GM12878 (cell line): ENCODE data around the gene GCNT2. TPM values are rescaled to one million over a fixed set of nuclear protein-coding genes. Genes with fewer than 3 reads are reported as not detected.

Experiments used
- ATAC-seq: fragments of 200-7000 bp; cut with Tn5 transposase; 3 replicates; pipeline ENCODE4 v1.9.1; 2020; ENCODE audit warnings: mild to moderate bottlenecking, moderate library complexity
- BruUV-seq: library from RNA; stranded (reverse); fragments of 400-500 nt; replicated peaks from 2 replicates; lab custom pipeline; 2021; lab: Mats Ljungman, UMichigan
- CTCF ChIA-PET: fragments of 300-600 bp; sonication (Branson Sonifier 250); formaldehyde crosslinking; extraction: SDS; loops from one replicate; lab custom pipeline; 2021; ENCODE audit warnings: inconsistent platforms; lab: Yijun Ruan, JAX
- POLR2A ChIA-PET: fragments of 350-600 bp; formaldehyde crosslinking; extraction: SDS; loops from one replicate; lab custom pipeline; 2021; ENCODE audit warnings: inconsistent platforms; lab: Charles Lee
- RAD21 ChIA-PET: fragments of 300-600 bp; sonication (Branson Sonifier 250); formaldehyde crosslinking; loops from one replicate; lab custom pipeline; 2023; ENCODE audit warnings: antibody characterized with exemption; ENCODE audit not compliant: unreplicated experiment; lab: Charles Lee
- SMC1A ChIA-PET: fragments of 300-600 bp; sonication (Branson Sonifier 250); formaldehyde crosslinking; loops from one replicate; lab custom pipeline; 2023; ENCODE audit not compliant: unreplicated experiment, uncharacterized antibody; lab: Charles Lee
- DNase-seq: peaks from one replicate; pipeline ENCODE4 v3.0.0-alpha.2; 2011; ENCODE audit warnings: low read depth, low spot score
- FAIRE-seq: peaks from 3 replicates; lab custom pipeline; 2011; peaks lifted over from hg19 to GRCh38; lab: Jason Lieb, UNC
- H2AFZ ChIP-seq: 2 replicates; pipeline ENCODE4 v1.6.0; 2011; ENCODE audit warnings: low read depth, low read length, control low read depth; ENCODE audit not compliant: control insufficient read depth
- H3K27ac ChIP-seq: 2 replicates; pipeline ENCODE4 v1.5.1; 2011; ENCODE audit warnings: control low read depth; ENCODE audit not compliant: control insufficient read depth, insufficient read depth
- H3K27me3 ChIP-seq, 2 experiments: replicated peaks in 1 of 2; 2 replicates each; pipeline versions ENCODE4 v1.6.0 to v1.6.1; 2011; ENCODE audit warnings: low read length in 1 of 2; ENCODE audit not compliant: control insufficient read depth in 2 of 2, insufficient read depth in 2 of 2
- H3K36me3 ChIP-seq, 2 experiments: 2 replicates each; pipeline ENCODE4 v1.5.1; 2011; ENCODE audit warnings: low read length in 1 of 2; ENCODE audit not compliant: control insufficient read depth in 2 of 2, insufficient read depth in 2 of 2
- H3K4me1 ChIP-seq: 2 replicates; pipeline ENCODE4 v1.6.1; 2011; ENCODE audit warnings: mild to moderate bottlenecking, low read length, moderate library complexity, mixed read lengths; ENCODE audit not compliant: control insufficient read depth, insufficient read depth
- H3K4me2 ChIP-seq: 2 replicates; pipeline ENCODE4 v1.6.0; 2011; ENCODE audit warnings: control low read depth; ENCODE audit not compliant: control insufficient read depth, insufficient read depth
- H3K4me3 ChIP-seq: fragments of 200-600 bp; sonication (generic); 2 replicates; pipeline ENCODE4 v1.5.1; 2016
- H3K79me2 ChIP-seq: 2 replicates; pipeline ENCODE4 v1.6.0; 2011; ENCODE audit warnings: low read length; ENCODE audit not compliant: control insufficient read depth, insufficient read depth
- H3K9ac ChIP-seq: 2 replicates; pipeline ENCODE4 v1.8.0; 2011; ENCODE audit warnings: low read length, control low read depth, mixed read lengths; ENCODE audit not compliant: control insufficient read depth, insufficient read depth
- H3K9me3 ChIP-seq: replicated peaks from 3 replicates; pipeline ENCODE4 v1.5.1; 2011; ENCODE audit warnings: mild to moderate bottlenecking, low read length; ENCODE audit not compliant: control insufficient read depth, insufficient read depth
- H4K20me1 ChIP-seq: 2 replicates; pipeline ENCODE4 v1.6.0; 2011; ENCODE audit not compliant: control insufficient read depth, insufficient read depth
- ASH2L ChIP-seq: fragments of 300-600, 200-600 bp; sonication (generic); IDR thresholded peaks from 2 replicates; pipeline ENCODE4 v1.6.1; 2017; ENCODE audit warnings: low read depth, mild to moderate bottlenecking, borderline replicate concordance
- ATF7 ChIP-seq: fragments of 450-650 bp; IDR thresholded peaks from 2 replicates; pipeline ENCODE4 v1.6.1; 2016; ENCODE audit warnings: low read depth, mild to moderate bottlenecking
- BHLHE40 ChIP-seq, 2 experiments: fragments of 450-650 bp in 1 of 2; IDR thresholded peaks; 2 replicates each; pipeline ENCODE4 v1.6.1; 2011 to 2017; ENCODE audit warnings: low read depth in 2 of 2, borderline replicate concordance in 1 of 2, improper control_type of control experiment in 1 of 2, low read length in 1 of 2, mild to moderate bottlenecking in 1 of 2
- CBX5 ChIP-seq: sonication (generic); IDR thresholded peaks from 2 replicates; pipeline ENCODE4 v1.6.1; 2016; ENCODE audit warnings: low read depth, moderate library complexity, mild to moderate bottlenecking, inconsistent platforms
- MEF2A ChIP-seq: IDR thresholded peaks from 2 replicates; pipeline ENCODE4 v1.6.1; 2011; ENCODE audit warnings: low read depth, mild to moderate bottlenecking, low read length, moderate library complexity; ENCODE audit not compliant: insufficient read depth
- MTA2 ChIP-seq: fragments of 450-650 bp; IDR thresholded peaks from 2 replicates; pipeline ENCODE4 v1.6.1; 2016; ENCODE audit warnings: low read depth, mild to moderate bottlenecking, moderate library complexity
- NFYA ChIP-seq: IDR thresholded peaks from 2 replicates; pipeline ENCODE4 v1.6.1; 2011; ENCODE audit warnings: low read depth, mild to moderate bottlenecking, low read length, improper control_type of control experiment, borderline replicate concordance
- RELA ChIP-seq: fragments of 450-650 bp; IDR thresholded peaks from 2 replicates; pipeline ENCODE4 v1.8.0; 2014; ENCODE audit warnings: borderline replicate concordance; ENCODE audit not compliant: partially characterized antibody
- SIX5 ChIP-seq: IDR thresholded peaks from 2 replicates; pipeline ENCODE4 v1.6.1; 2011; ENCODE audit warnings: mild to moderate bottlenecking, low read depth, low read length, moderate library complexity; ENCODE audit not compliant: severe bottlenecking
- SMC3 ChIP-seq: IDR thresholded peaks from 2 replicates; pipeline ENCODE4 v1.6.1; 2011; ENCODE audit warnings: low read length, improper control_type of control experiment, borderline replicate concordance
- SP1 ChIP-seq: IDR thresholded peaks from one replicate; pipeline ENCODE4 v1.6.1; 2011; ENCODE audit warnings: low read depth, low read length
- TBL1XR1 ChIP-seq: IDR thresholded peaks from 2 replicates; pipeline ENCODE4 v1.6.1; 2012; ENCODE audit warnings: low read depth, low read length, improper control_type of control experiment
- WGBS: methylation state at CpG from one replicate; pipeline ENCODE4 v1.1.6; 2016; ENCODE audit warnings: low lambda C conversion rate; ENCODE audit not compliant: insufficient replicate concordance, insufficient coverage; ENCODE audit errors: missing lambda C conversion rate; 5-methylcytosine and 5-hydroxymethylcytosine counted together
- in situ Hi-C: fragments of 300-500 bp; cut with MboI; formaldehyde crosslinking; loops from 9 replicates; pipeline ENCODE4 v1.14.3; 2018; ENCODE audit warnings: mixed read lengths
- intact Hi-C: fragments of 100-400 bp; cut with micrococcal nuclease; formaldehyde crosslinking; loops from one replicate; pipeline ENCODE4 v1.14.2; 2022; ENCODE audit not compliant: unreplicated experiment
- polyA plus RNA-seq, 11 experiments: library from polyadenylated mRNA; depleted of rRNA in 4 of 11; unstranded in 6 of 11; stranded (reverse) in 5 of 11; fragments of >200 nt; fragmentation: Nextera tagmentation in 4 of 11; fragmentation: Illumina TruSeq in 1 of 11; extraction: Ambion mirVana in 4 of 11; extraction: Trizol in 1 of 11; gene quantifications; 1 replicate in 1 of 11; 2 replicates in 10 of 11; pipeline versions ENCODE4 v1.2.1 to v1.2.3, GENCODE V29; 2011 to 2016; ENCODE audit warnings: inconsistent platforms in 2 of 11, missing spikeins in 2 of 11, low read depth in 1 of 11
- total RNA-seq, 4 experiments: library from RNA; depleted of rRNA in 3 of 4; stranded (reverse); fragments of >200 nt in 3 of 4; fragmentation: Illumina TruSeq in 1 of 4; extraction: Trizol in 1 of 4; gene quantifications; 2 replicates each; pipeline versions ENCODE4 v1.2.1 to v1.2.3, GENCODE V29; 2013 to 2021
- TF ChIP-seq, protein P1 (sequence below): fragments of 150-350 bp; IDR thresholded peaks from 2 replicates; pipeline ENCODE4 v1.6.1; 2014; ENCODE audit warnings: mild to moderate bottlenecking, low read depth, low read length

GCNT2 gene
- total and polyA plus RNA-seq, 10 of the 15 experiments (the other 5 are each of a cell fraction or from before 2014, with no cell fraction given): 5.0 to 21.6 (median 11.9) TPM

DNA sequence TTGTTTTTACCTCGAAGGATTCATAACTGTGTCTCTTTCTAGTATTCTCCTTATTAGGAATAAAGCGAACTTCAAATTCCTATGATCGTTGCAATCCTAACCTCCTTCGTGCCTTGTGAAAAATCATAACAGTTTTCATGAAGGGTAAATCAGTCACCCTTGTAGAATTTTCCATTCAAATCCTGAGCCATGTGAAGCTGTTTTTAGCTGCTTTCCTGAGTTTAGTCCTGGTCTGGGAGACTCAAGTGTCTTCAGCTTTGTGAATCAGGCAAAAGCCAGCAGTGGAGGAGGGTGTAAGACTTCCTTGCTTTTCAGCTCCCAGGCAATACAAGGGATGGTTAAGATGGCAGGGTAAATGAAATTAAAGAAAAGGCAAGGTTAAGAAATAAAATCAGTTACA lies 24.3 kb downstream of the GCNT2 start:
- no peak overlapping the region for H2AFZ ChIP-seq
- H4K20me1 ChIP-seq: no peaks in the 10 kb centered on the region
- no peak for DNase-seq
- 97% methylated on average over 4 of the region's 4 CpGs for WGBS
- no TSS peak for BruUV-seq
- H3K4me3 ChIP-seq: no peak overlapping the region
- ATAC-seq: no peak
- SMC1A ChIA-PET: interaction anchor here (0.6 to 2.4 kb wide), 4 partner anchors 9 to 150 kb away, joined by 3 to 7 read pairs (median 5); no protein-coding TSS in a partner anchor
- H3K9ac ChIP-seq: no peak overlapping the region
- no peaks in the 10 kb centered on the region; a peak in 2 of 4 replicates for H3K36me3 ChIP-seq
- H3K4me2 ChIP-seq: no peak overlapping the region
- H3K27ac ChIP-seq: no peak overlapping the region
- TF ChIP-seq BHLHE40 (IDR thresholded peaks at IDR 0.05; ENCODE audit: borderline replicate concordance in 1 of 2, low read depth in 2 of 2, low read length in 1 of 2) (no peak), MEF2A (no peak)
- TF ChIP-seq, all 136 proteins: peak for 0
- RAD21 ChIA-PET: interaction anchor here (1.5 kb wide), 1 partner anchor 12 kb away, joined by 3 read pairs; no protein-coding TSS in a partner anchor
- POLR2A ChIA-PET: interaction anchor here (1.8 kb wide), 1 partner anchor 9 kb away, joined by 9 read pairs; no protein-coding TSS in a partner anchor
- CTCF ChIA-PET: interaction anchor here (0.5 to 1.9 kb wide), 3 partner anchors 10 to 67 kb away, joined by 3 to 5 read pairs (median 3); no protein-coding TSS in a partner anchor
- in situ Hi-C loops (no loop called here), intact Hi-C loops (no loop called here)
- no peaks in the 10 kb centered on the region; the same call in 2 of the 3 replicates for H3K9me3 ChIP-seq
- peaks cover 42% of the 10 kb centered on the region for H3K79me2 ChIP-seq
- no peak for FAIRE-seq
- no peaks in the 10 kb centered on the region for H3K4me1 ChIP-seq
- H3K27me3 ChIP-seq: no peaks in the 10 kb centered on the region

DNA sequence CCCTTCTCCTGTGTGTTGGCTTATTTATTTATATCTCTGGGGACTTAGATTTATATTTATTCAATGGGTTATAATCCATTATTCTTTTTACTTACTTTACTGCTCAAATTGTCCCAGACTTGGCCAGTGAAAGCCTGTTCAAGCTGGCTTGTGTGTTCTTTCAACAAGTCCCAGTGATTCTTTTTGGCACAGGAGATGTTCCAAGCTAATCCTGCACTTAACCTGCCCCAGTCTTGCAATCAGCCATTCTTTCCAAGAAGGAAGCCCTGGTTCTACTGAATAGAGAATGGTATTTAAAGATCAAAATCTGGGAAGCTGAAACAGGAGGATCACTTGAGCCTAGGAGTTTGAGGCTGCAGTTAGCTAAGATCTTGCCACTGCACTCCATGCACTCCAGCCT lies 26.7 kb downstream of the GCNT2 start:
- no peak for ATAC-seq
- H4K20me1 ChIP-seq: no peaks in the 10 kb centered on the region
- SMC1A ChIA-PET: no interaction called here
- H3K4me2 ChIP-seq: no peak overlapping the region
- H3K4me1 ChIP-seq: no peaks in the 10 kb centered on the region
- H3K27ac ChIP-seq: no peak overlapping the region
- H3K4me3 ChIP-seq: no peak overlapping the region
- no TSS peak for BruUV-seq
- no peaks in the 10 kb centered on the region; a peak in 2 of 4 replicates for H3K36me3 ChIP-seq
- no peaks in the 10 kb centered on the region for H3K9me3 ChIP-seq
- RAD21 ChIA-PET: no interaction called here
- no peak overlapping the region for H3K9ac ChIP-seq
- TF ChIP-seq RELA (no peak), SMC3 (no peak), ASH2L (no peak), ATF7 (no peak), SIX5 (no peak), MTA2 (no peak), NFYA (no peak), CBX5 (no peak), TBL1XR1 (no peak), SP1 (no peak)
- TF ChIP-seq, protein P1, sequence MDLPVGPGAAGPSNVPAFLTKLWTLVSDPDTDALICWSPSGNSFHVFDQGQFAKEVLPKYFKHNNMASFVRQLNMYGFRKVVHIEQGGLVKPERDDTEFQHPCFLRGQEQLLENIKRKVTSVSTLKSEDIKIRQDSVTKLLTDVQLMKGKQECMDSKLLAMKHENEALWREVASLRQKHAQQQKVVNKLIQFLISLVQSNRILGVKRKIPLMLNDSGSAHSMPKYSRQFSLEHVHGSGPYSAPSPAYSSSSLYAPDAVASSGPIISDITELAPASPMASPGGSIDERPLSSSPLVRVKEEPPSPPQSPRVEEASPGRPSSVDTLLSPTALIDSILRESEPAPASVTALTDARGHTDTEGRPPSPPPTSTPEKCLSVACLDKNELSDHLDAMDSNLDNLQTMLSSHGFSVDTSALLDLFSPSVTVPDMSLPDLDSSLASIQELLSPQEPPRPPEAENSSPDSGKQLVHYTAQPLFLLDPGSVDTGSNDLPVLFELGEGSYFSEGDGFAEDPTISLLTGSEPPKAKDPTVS: no peak
- TF ChIP-seq, all 136 proteins: peak for 0
- ChIA-PET CTCF (no interaction called here), POLR2A (interaction anchor here (0.6 kb wide), 1 partner anchor 9 kb away, joined by 4 read pairs; no protein-coding TSS in a partner anchor)
- intact Hi-C loops: no loop called here
- in situ Hi-C loops: no loop called here
- Histone ChIP-seq H3K79me2 (peaks cover 32% of the 10 kb centered on the region), H3K27me3 (no peaks in the 10 kb centered on the region), H2AFZ (no peak overlapping the region)
- FAIRE-seq: no peak
- no peak for DNase-seq
